GM19397 (cell line): Measurements from ENCODE around the gene WDR27.

ENCODE experiments used
- ATAC-seq: cut with Tn5 transposase; IDR thresholded peaks from one replicate; pipeline ENCODE4 v1.9.1; 2021; ENCODE audit warnings: mild to moderate bottlenecking, moderate library complexity; ENCODE audit not compliant: unreplicated experiment

WDR27 gene

DNA sequence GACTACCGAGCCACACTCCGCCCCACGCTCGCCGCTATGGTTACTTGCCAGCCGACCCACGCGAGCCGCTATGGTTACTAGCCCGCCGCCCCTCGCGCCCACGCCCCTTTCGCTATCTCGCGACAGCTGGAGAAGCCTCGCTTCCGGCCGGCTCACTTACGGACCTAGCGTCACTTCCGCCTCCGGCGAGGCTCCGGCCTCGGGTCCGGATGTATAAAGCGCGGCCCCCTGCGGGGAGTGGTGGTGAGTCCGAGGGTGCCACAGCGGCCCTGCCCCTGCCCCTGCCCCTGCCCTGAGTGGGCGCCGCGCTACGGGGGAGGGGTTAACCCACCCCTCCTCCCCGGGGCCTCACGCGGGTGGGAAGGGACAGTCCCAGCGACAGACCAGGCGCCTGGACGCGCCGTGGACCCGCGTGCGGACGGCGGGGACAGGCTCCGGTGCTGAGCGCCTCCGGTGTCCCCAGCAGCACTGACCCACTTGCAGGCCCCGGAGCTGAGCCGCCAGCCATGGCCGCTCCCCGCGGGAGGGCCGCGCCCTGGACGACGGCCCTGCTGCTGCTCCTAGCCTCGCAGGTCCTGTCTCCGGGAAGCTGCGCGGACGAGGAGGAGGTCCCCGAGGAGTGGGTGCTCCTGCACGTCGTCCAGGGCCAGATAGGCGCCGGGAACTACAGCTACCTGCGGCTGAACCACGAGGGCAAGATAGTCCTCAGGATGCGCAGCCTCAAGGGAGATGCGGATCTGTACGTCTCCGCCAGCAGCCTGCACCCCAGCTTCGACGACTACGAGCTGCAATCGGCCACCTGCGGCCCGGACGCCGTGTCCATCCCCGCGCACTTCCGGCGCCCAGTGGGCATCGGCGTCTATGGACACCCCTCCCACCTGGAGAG lies at the start of gene WDR27, which contains the start of gene C6orf120:
TSS of gene WDR27 (minus strand) at position 76 of the 886 bp plus-strand sequence. CDS start 13,024 bp downstream, outside the sequence.
TSS of gene C6orf120 (plus strand) at position 173 of the 886 bp plus-strand sequence. CDS start at position 507, 334 bp downstream.
- ATAC-seq = peak; percentile 94

- no peak for ATAC-seq
Observed at GRCh38 chr6:169746556-169746955, 44.7 kb upstream of the WDR27 start.

GRCh38 chr6:169745405-169745804 lies 43.6 kb upstream of the WDR27 start:
- ATAC-seq = no peak

GRCh38 chr6:169741344-169741743 lies 39.5 kb upstream of the WDR27 start:
- ATAC-seq = no peak

DNA sequence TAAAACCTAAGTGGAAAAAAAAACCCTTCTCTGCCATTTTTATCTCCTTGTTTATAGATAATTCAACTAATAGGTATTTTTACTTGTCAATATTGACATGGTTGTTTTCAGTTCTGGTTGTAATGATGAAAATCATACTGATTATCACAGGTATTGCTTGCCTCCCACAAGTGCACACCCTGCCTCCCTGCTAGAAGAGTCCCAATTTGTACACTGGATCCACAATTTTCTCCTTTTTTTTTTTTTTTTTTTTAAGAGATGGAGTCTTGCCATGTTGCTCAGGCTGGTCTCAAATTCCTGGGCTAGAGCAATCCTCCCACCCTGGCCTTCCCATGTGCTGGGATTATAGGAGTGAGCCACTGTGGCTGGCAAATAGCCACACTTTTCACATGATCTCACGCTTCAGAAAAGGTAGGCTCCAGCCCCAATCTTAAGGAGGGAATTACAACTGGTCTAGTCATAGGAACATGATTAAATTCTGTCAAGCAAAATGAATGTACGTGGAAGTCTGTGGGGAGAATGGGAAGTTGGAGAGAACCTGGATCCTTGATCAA lies 37.2 kb upstream of the WDR27 start:
- ATAC-seq = no peak

DNA sequence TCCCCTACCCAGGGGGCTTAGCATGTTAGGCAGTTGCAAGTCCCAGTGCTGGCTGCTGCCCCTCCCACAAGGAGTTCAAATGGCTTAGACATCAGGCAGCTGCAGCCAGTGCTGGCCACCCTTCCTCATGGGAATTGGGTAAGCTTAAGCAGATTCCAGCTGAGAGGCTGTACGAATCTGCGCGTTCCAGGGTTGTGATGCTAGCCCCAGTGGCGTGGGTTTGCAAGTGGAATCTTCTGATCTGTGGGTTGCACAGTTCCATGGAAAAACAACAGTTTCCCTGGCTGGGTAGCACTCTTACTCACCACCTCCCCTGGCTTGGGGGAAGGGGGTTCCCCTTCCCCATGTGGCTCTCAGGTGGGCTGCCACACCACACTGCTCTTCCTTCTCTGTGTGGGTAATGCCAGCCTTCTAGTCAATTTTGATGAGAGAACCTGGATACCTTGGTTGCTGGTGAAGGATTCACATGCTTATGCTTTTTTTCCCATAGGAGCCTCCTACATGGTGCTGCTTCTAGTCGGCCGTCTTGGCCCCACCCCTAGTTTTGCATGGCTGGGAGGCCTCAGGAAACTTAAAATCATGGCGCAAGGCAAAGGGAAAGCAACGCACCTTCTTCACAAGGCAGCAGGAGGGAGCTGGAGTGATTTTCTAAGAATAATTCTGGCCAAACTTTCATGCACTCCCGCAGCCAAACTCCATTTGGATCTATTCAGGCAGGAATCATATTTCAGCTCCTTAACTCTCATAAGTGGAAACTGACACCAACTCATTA lies 36.6 kb upstream of the WDR27 start:
- ATAC-seq = no peak

GRCh38 chr6:169729961-169730360 lies 28.1 kb upstream of the WDR27 start:
- no peak for ATAC-seq

DNA sequence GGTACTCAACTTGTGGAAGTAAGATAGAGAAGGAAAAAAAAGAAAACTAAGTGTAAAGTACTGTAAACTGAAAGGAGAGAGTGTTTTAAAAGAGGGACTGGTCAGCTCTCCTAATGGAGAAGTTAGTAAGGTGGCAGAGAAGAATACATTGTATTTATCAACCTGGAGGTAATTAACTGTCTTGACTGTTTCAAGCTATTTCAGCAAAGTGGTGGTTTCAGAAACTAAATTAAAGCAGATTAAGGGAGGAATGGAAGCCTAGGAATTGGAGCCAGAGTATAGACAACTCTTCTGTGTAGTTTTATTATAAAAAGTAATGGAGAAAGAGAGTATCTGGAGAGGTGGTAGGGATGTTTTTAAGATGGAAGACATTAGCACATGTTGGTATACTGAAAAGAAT lies 25.1 kb upstream of the WDR27 start:
- no peak for ATAC-seq

GRCh38 chr6:169726049-169726400 lies 24.2 kb upstream of the WDR27 start:
- ATAC-seq = no peak

DNA sequence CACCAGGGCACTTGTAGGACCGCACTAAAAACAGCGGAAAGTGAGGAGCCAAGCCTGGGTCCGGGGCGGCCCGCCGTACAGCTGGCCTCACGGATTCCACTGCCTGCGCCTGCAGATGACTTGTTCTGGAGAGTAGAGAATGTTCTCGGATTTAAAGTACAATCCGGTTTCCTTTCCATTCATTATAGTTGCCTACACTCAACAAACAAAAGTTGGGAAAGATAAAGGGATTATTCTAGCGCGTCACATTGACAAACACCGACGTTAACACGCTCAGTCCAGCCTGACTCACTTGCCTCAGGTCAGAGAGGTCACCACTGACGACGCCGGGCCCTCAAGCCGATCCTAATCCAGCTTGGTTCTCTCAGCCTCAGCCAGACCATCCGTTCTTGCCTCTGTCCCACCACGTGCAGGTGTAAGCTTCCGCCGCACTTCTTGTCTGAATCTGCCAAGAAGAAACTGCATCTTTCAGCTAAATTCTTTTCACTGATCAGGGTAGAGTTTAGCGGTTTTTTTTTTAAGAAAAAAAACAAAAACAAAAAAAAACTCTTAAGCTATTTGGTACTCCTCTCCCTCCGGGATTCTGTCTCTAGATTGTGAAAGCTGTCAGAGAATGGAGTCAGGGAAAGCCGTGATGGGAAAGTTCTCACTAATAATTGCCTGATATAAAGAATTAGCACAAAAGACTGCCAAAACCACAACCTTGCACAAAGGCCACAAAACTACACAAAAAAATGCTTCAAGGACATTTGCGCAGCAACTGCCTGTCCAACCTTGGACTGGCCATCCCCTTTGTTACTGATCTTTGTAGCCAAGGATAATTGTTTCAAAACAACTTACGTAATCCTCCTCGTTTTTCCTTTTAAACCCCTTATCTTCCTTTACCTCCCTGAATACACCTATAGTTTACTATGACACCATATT lies 23.6 kb upstream of the WDR27 start:
- no peak for ATAC-seq

- peak; percentile 58 for ATAC-seq
Observed at GRCh38 chr6:169724494-169725124, 22.8 kb upstream of the WDR27 start, which contains the start of gene PHF10. PHF10 (minus strand) TSS chr6:169724500; CDS start chr6:169723931, 569 bp downstream.

- ATAC-seq = peak; percentile 38
Observed at GRCh38 chr6:169723991-169724493, 22.2 kb upstream of the WDR27 start.

DNA sequence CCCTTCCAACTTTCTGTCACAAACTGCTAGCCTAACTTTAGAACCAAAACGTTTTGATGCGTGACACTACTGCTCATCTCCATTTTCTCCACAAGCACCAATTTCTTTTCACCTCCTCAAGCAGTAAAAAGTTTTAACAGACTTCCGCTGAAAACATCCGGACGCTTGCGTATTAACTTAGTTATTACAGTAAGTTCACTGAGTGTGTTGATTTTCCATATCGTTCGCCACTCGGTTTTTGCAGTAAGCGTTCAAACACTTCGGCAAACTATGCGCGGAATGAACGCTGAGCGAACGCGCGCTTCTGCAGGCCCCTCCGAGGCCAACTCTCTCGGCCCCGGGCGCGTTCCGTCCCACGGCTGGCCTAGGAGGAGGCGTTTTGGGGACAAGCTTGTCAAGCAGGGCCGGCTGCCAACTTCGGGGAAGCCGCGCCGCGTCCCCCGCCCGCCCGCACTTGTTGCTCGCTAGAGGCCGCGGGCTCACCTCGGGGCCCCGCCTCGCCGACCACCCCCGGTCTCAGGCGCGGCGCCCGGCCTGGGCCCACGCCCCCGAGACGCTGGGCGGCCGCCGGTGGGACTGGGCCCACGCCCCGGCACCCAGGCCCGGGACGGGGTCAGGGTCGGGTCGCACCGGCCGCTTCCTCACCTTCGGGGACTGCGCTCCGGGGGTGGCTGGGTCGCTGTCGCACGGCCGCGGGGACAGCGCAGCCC lies 21.5 kb upstream of the WDR27 start:
- ATAC-seq = peak; percentile 36

- ATAC-seq = no peak
Observed at GRCh38 chr6:169722362-169723199, 20.8 kb upstream of the WDR27 start.

DNA sequence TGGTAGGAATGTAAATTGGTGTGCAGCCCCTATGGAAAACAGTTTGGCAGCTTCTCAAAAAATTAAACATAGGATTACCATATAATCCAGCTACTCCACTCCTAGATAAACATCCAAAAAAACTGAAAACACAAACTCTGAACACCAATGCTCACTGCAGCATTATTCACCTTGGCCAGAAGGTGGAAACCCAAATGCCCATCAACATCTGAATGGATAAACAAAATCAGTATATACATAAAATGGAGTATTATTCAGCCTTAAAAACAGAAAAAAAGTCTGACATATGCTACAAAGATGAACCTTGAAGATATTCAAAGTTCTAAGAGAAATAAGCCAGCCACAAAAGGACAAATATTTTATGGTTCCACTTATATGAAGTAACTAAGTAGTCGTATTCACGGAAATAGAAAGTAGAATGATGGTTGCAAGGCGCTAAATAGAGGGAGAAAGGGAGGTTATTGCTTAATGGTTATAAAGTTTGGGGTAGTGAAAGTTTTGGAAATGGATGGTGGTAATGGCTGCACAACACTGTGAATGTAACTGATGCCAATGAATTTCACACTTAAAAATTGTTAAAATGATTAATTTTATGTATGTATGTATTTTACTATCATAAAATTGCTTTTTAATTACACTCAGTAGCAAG lies 18.5 kb upstream of the WDR27 start:
- no peak for ATAC-seq

GRCh38 chr6:169719117-169719516 lies 17.3 kb upstream of the WDR27 start:
- ATAC-seq = no peak

GRCh38 chr6:169714595-169714994 lies 12.8 kb upstream of the WDR27 start:
- ATAC-seq = no peak

GRCh38 chr6:169714178-169714577 lies 12.3 kb upstream of the WDR27 start:
- no peak for ATAC-seq
